ENCODE measurements around the gene SNRNP35.

Gene SNRNP35

DNA sequence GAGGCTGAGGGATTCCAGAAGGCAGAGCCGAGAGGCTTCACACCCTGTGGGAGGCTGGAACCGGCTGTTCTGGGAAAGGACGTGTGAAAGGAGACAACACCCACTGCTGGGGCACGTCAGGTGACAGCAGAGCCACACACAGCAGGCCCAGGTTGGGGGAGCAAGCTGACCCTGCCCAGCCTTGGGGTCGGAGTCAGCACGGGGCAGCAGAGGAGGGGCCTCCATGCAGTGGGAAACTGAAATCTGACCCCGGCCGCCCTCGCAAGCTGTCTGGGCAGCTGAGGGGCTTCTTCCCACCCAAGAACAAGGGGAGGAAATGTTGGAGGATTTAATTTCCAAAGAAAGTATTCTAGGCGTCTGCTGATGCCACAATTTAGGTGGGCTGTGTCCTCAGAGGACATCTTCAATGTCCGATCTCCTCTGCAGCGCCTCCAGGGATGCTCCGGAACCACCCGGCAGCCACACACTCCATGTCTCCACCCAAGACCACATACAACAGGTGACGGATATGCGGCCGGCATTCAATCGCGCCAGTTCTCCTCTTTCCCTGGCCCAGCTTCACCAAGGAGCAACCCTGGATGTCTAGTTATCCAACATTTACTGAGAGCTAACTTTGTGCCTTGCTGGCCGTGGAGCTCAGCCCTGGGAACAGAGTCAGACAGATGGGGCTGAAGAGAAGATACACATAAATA is 30.7 kb downstream of the SNRNP35 start:
- H3K27ac ChIP-seq = no peak overlapping the region
- TF ChIP-seq, protein P1, sequence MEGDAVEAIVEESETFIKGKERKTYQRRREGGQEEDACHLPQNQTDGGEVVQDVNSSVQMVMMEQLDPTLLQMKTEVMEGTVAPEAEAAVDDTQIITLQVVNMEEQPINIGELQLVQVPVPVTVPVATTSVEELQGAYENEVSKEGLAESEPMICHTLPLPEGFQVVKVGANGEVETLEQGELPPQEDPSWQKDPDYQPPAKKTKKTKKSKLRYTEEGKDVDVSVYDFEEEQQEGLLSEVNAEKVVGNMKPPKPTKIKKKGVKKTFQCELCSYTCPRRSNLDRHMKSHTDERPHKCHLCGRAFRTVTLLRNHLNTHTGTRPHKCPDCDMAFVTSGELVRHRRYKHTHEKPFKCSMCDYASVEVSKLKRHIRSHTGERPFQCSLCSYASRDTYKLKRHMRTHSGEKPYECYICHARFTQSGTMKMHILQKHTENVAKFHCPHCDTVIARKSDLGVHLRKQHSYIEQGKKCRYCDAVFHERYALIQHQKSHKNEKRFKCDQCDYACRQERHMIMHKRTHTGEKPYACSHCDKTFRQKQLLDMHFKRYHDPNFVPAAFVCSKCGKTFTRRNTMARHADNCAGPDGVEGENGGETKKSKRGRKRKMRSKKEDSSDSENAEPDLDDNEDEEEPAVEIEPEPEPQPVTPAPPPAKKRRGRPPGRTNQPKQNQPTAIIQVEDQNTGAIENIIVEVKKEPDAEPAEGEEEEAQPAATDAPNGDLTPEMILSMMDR (conservative IDR thresholded peaks at IDR 0.05) = no peak

DNA sequence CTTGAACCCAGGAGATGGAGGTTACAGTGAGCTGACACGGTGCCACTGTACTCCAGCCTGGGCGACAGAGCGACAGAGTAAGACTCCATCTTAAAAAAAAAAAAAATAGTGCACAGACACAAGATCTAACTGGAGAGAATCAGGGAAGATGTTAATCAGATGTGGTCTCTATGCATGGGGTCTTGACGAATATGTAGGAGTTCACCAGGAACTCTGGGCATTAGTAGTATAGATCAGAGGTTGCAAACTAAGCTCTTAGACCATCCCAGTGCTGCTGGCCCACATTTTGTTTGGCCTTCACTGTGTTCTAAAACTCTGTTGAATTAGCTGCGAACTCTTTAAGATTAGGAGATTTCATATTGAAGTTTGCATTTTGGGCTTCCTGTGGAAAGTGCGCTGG is 31.6 kb downstream of the SNRNP35 start:
- TF ChIP-seq, protein P1 (conservative IDR thresholded peaks at IDR 0.05) = no peak
- no peak overlapping the region for H3K27ac ChIP-seq

DNA sequence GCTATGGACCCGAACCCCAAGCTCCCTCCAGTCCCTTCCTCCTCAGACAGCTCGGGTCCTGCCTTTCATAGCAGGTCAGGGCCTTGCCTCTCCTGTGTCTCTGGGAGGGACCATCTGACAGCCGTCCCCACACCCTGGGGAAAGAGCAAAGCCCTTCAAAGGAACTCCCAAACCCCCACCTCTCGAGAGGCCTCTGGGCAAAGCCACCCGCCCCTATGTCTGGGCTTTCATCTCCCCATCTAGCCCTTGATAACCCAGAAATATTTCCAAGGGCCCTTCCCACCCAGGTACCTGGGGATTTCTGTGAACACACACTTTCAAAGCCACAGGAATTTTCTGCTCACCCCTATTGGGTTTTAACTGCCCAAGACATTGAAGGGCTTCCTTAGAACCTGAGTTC is 32.1 kb downstream of the SNRNP35 start:
- no peak overlapping the region for H3K27ac ChIP-seq
- TF ChIP-seq, protein P1 (conservative IDR thresholded peaks at IDR 0.05) = no peak

DNA sequence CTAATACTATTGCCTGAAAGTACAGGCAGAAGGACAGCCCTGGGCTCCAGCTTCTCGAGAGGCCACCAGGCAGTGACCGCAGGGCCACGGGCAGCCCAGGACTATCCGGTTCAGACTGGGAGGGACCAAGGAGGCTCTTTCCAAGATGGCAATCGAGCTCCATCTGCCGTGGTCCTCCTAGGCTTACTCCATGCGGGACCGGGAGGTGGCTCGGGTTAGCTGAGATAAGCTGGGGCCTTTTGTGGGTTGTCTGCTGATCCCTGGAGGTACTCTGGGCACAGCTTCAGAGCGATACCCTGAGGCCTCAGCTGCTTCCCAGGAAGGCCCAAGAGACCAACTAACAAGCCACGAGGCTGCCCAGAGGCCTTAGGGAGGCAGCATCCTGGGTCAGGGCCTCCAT is 33.1 kb downstream of the SNRNP35 start:
- H3K27ac ChIP-seq = no peak overlapping the region
- TF ChIP-seq, protein P1 (conservative IDR thresholded peaks at IDR 0.05) = no peak

DNA sequence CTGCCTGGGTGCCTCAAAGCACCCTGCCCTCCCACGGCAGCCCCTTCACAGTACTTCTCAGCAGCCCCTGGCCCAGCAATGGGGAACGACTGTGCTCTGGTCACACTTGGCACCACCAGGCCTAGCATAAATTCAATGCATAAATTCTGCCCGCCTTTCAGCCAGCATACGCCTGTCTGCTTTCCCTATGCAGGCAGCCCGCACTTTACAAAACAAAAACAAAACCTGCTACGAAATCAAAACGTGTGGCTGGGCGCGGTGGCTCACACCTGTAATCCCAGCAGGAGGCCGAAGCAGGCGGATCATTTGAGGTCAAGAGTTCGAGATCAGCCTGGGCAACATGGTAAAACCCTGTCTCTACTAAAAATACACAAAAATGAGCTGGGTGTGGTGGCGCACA is 33.5 kb downstream of the SNRNP35 start:
- TF ChIP-seq, protein P1 (conservative IDR thresholded peaks at IDR 0.05) = no peak
- H3K27ac ChIP-seq = peak overlapping the region; percentile 64

DNA sequence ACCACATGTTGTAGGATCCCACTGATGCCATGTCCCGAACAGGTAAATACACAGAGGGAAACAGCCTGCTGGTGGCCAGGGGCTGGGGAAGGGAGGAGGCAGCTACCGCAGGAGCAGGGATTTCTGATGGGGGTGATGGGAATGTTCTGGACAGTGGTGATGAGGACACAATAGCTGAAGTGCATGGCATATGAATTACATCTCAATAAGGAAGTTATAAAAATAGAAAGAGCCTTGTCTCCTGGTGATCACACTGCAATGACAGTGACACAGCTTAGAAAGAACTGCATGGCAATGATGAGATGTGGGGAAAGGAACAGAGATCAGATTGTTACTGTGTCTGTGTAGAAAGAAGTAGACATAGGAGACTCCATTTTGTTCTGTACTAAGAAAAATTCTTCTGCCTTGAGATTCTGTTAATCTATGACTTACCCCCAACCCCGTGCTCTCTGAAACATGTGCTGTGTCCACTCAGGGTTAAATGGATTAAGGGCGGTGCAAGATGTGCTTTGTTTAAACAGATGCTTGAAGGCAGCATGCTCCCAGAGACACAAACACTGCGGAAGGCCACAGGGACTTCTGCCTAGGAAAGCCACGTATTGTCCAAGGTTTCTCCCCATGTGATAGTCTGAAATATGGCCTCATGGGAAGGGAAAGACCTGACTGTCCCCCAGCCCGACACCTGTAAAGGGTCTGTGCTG is 34.5 kb downstream of the SNRNP35 start:
- H3K27ac ChIP-seq = peak overlapping the region; percentile 64

DNA sequence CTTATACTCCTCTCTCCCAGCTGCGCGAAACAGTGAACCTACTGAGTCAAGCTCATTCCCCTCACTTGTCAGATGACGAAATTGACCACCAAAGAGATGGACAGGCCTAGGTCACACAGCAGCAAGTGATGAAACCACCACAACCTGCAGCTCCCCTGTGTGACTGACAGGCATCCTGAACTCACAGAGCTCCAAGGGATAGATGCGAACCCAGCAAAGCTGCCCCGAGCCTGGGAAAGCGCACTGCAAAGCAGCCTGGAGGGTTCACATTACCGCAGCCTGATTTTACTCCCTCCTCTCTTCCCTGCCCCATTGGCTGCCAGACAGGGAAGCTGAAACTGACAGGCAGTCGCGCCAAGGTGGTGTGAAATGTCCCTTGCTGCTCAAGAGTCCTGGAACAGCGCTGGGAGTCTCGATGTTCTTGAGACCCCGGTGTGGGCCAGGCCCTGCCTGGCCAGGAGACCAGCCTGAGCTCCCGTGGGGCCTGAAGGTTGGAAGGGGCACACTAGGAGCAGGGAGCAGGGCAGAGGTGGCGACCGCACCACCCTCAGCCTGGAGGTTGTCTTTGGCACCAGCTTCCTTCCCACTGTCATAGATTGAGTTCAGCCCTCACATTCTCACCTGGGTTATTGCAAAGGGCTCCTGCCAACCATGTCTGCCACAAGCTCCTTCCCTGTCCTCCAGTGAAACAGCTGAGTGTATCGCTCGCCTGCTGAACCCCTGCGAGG is 36.3 kb downstream of the SNRNP35 start:
- TF ChIP-seq, protein P1 (conservative IDR thresholded peaks at IDR 0.05) = no peak
- no peak overlapping the region; the same call in 1 of the 2 replicates for H3K27ac ChIP-seq
